ENCODE results near the gene FKBP1A.
"Not testable (repeated sequence)": the region's sequence is repeated elsewhere in the genome, so short reads cannot be mapped to it uniquely, and the experiment has no call there.

FKBP1A gene

DNA sequence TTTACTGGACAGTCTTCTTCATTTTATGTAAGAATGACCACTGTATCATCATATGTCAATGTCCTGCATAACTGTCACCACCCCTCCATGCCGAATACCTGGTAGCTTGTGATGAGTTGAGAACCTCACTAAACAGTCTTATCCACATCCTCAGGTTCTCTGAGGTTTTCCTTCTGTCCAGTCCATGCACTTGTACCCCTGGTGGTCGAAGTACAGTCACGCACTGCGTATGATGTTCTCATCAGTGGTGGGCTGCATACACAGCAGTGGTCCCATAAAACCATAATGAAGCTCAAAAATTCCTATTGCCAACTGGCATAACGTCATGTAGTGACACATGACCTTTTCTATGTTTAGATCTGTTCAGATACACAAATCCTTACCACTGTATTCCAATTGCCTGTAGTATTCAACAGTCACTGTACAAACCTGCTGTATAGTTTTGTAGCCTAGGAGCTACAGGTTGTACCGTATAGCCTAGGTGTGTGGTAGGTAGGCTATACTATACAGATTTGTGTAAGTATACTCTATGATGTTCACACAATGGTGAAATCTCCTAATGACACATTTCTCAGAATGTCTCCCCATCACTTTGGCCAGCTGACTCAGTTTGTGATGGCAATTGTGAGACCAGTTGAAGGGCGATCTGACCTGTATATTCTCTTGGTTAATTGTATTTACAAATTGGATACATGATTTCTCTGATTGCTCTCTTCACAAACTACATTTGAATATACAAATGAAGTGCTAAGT is 32.6 kb downstream of the FKBP1A start:
- DNase-seq = no peak

DNA sequence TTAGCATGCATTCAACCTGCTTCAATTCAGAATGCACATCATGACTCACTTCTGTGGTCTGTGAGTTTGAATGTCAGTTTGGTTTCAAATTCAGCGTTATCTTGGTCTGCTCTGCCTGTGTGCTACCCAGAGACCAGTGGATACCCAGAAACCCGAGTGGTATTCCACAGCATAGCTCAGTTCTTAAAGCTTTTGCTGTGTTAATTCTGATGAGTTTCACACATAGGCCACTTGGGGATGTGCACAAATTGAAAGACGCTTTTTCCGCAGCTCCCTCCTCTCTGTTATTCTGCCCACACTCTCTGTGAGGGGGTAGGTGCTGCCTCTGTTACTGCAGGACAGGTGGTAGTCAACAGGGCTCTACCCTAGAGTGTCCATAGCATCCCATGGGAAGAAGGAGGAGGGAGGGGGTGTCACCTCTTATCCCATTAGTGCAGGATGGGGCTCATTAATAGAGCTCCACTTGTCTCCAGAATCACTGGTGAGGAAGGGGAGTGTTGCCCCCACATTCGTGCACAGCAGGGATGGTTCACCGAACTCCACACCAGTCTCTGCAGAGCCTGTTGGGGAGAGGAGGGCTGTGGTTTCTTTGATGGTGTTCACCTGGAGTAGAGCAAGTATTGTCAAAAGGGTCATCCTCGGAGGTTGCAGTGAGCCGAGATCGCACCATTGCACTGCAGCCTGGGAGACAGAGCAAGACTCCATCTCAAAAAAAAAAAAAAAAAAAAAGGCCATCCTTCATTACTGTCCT is 34.8 kb downstream of the FKBP1A start:
- no peak for DNase-seq

DNA sequence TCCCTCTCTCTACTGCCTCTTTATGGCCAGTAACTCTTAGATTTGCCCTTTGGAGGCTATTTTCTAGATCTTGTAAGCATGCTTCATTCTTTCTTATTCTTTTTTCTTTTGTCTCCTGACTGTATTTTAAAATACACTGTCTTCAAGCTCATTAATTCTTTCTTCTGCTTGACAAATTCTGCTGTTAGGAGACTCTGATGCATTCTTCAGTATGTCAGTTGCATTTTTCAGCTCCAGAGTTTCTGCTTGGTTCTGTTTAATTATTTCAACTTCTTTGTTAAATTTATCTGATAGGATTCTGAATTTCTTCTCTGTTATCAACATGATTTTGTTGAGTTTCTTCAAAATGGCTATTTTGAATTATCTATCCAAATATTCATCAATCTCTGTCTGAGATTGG is 38.9 kb downstream of the FKBP1A start:
- DNase-seq = no peak

DNA sequence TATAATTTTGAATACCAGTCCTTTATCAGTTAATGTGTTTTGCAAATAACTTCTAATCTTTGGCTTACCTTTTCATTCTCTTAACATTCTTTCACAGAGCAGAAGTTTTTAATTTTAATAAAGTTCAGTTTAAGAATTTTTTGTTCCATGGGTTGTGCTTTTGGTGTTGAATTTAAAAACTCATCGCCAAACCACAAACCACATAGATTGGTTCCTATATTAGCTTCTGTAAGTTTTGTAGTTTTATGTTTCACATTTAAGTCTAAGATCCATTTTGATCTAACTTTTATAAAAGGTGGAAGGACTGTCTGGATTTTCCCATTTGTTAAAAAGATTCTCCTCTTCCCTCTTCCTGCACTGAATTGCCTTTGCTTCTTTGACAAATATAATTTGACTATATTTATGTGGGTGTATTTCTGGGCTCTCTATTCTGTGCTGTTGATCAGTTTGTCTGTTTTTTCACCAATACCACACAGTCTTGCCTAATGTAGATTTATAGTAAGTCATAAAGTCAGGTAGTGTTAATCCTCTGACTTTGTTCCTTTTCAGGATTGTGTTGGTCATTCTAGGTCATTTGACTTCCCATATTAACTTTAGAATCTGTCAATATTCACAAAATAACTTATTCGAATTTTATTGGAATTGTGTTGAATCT is 46.4 kb downstream of the FKBP1A start:
- DNase-seq = no peak

DNA sequence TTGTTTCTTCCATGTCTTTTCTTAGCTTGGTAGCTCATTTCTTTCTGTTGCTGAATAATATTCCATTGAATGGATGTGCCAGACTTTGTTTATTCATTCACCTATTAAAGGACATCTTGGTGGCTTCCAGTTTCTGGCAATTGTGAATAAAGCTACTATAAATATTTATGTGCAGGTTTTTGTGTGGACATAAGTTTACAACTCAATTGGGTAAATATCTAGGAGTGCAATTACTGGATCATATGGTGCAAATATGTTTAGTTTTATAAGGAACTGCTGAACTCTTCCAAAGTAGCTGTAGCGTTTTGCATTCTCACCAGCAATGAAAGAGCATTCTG is 47.1 kb downstream of the FKBP1A start:
- DNase-seq = no peak

DNA sequence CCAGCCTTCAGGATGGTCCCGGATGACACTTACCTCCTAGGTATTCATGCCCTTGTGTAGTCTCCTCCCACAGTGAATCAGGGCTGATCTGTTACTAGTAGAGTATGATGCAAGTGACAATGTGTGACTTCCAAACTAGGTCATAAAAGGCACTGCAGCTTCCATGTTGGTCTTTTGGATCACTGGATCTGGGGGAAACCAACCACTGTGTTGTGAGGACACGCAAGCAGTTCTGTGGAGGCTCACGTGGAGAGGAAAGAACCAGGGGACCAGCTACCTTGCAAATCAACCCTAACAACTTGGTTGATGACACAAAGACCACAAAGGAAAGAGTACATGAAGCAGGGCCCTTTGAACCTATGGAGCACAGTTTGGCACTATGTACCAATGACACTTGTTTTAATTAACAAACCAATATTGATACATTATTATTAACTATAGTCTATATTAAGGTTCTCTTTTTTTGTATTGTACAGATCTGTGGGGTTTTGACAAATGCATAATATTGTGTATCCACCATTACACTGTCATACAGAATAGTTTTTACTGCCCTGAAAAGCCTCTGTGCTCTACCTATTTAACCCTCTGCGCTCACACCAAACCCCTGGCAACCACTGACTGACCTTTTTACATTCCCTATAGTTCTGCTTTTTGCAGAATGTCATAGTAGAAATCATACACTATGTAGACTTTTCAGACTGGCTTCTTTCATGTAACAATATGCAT is 47.7 kb downstream of the FKBP1A start:
- no peak for DNase-seq

DNA sequence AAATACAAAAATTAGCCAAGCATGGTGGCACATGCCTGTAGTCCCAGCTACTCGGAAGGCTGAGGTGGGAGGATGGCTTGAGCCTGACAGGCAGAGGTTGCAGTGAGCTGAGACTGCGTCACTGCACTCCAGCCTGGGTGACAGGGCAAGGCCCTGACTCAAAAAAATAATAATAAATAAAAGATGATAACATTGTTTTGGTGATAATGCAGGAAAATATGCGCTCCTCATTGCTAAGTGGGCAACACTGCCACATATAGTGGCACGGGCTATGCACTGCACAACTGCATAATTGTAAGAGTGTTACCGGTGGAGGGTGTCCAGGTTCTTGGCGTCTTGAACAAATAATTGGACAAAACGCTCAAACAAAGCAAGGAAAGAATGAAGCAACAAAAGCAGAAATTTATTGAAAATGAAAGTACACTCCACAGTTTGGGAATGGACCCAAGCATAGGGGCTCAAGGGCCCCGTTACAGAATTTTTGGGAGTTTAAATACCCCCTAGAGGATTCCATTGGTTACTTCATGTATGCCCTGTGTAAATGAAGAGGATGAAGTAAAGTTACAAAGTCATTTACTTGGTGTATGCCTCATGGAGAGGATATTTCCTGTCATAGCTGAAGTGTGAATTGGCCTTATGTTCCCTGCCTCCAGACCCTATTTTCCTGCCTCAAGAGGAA is 49.3 kb downstream of the FKBP1A start:
- not testable (repeated sequence) for DNase-seq

DNA sequence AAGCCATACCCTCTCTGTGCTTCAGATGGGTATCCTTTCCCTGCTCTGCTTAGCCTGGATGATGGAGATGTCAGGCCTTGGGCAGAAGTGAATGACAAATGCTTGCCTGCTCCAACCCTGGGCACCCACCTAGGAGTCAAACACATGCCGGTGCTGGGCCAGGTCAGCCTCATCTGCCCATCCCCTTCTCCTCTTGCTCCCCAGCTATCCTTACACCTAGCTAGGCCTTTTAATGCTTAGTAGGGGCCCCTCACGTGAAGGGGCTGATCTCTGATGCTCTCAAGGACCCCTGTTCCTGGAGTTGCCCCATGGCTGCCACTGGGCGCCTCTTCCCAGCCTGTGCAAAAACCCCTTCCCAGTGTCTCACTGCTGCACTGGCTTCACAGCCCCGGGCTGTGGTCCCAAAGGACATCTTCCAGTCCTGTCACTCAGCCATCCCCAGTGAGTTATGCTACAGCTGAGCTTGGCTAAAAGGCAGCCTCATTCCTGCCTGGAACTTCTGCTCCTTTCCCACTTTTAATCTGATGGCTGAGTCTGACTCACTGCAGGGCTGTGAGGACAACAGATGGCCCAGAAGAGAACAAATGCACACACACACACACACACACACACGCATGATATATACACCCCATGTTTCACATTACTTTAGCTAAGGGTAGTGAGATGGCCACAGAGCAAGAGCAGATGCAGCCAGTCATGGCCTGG is 51.1 kb downstream of the FKBP1A start:
- DNase-seq = no peak

DNA sequence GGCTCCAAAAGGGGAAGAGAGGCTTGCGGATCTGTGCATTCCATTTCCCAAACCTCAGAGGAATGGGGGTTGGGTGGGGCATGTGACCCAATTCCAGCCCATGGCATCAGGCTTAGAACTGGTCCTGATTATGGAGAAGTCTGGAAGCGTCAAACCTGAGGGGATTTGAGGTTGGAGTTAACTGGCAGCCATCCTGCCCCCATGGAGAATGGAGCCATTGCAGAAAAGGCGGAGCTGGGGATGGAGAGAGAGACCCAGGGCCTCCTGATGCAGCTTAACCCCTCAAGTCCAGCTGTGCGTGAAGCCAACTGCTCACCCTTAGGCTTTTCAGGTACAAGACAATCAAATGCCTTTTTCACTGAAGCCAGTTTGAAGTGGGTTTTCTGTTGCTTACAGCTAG is 54.1 kb downstream of the FKBP1A start:
- DNase-seq = no peak

DNA sequence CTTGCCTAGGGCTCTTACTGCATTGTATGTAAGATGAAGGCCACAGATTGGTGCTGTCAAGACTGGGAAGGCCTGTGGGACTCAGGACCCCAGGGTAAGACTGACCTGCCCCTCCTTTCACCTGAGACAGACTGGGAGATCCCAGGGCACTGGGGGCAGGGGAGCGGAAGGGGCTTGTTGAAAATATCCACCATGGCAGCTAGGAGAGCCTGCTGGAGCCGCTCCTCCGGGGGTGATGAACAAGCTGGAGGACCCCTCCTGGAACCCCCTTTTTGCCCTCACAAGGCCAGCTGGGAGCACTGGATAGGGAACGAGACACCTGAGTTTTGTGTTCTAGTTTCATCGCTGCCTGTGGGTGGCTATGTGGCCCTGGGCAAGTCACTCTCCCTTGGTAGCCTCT is 54.8 kb downstream of the FKBP1A start:
- DNase-seq = no peak

DNA sequence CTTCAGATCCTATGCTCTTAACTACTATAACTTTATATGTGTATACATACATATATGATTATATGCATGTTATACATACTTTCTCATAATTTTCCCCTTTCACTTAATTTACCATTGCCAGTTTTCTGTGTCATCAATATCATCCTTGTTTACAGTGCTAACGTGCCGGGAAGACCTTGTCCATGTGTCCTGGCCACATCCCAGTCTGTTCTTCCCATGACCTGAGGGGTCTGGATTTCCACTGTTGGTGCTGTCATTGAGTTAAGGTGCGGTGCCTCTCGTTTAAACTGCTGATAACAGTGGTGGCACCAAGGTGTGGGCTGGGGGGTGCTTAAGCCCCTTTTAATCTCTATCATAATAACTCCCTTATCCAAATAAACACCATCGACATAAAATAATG is 55.4 kb downstream of the FKBP1A start:
- no peak for DNase-seq

DNA sequence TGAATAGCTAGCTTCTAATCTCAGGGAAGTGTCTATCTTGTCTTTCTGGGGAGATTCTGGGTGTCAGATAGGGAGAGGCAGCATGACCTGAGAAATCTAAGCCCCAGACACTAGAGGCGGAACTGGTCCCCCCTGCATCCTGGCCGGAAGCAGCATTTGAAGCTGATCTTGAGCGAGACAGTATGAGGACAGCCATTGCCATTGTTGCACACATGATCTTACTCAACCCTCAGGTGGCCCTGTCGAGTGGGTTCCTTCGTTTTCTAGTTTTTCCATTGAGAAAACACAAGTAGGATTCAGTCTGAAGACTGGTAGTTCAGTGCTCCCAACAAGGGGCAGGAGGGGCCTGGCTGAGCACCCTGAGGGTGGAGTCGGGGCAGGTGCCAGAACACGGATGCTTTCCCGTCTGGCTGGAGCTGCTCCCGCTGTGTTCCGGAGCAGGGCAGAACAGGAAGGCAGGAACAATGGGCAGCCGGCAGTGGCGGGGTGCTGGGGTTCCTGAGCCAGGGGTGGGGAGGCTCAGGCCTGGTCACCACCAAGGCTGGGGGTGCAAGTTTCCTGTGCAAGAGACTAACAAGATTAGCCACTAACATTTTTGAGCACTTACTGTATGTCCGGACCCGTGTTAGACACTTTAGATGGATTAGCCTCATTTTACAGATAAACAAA is 56.0 kb downstream of the FKBP1A start:
- no peak for DNase-seq

DNA sequence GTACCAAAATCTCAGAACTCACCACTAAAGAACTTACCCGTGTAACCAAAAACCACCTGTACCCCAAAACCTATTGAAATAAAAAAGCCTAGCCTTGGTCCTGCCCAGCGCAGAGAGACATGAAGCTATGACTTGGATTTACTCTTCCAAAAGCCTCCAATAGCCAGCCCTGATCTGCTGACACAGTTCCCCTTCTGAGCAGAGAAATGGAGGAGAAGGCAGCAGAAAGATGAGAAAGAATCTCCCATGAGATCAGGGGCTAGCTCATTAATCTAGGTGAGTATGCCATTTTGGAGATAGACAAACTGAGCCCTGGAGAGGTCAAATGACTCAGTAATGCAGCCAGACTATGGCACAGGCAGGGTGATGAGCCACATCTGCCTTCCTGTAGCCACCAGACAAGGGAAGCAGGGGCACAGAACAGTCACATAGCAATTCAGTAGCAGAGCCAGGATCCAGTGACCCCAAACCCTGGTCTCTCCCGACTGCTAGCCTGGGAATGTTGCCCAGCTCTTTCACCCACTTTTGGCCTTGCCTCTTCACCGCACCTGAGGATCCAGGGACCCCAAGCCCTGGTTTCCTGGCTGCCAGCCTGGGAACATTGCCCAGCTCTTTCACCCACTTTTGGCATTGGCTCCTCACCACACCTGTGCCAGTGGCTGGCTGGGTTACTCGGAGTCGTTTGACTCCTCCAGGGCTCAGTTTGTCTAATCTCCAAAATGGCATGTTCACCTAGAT is 56.7 kb downstream of the FKBP1A start:
- DNase-seq = no peak

DNA sequence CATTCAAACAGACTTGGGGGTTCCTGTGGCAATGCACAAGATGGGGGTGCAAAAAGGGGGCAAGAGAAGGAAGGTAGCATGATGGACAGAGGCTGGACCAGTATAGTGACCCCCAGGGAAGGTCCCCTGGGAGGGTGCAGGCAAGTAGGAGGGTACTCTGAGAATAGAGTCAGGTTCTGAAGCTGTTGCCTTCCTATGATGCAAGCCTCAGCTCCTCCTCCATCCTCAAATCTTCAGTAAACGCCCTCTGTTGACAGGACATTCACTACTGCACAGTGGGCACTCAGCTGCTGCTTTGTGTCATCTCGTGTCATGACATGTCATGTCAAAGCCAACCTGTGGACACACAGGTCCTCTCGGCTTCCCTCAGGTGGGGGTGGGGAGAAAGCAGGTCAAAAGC is 58.1 kb downstream of the FKBP1A start:
- peak; percentile 44 for DNase-seq

DNA sequence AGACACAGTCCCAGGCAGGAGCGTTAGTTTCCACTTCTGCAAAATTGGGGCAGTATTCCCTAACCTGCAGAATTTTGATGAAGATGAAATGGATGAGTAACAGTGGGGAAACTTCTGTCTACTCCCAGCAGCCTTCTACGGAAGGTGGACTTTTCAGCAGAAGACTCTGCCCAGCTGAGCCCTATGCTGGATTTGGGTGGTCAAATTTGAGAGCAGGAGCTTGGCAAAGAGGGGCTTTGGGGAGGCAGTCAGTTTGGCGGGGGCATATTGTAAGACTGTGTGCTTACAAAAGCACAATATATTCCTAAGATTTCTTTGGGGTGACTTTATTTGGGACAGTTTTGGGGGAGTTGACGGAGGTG is 58.5 kb downstream of the FKBP1A start:
- no peak for DNase-seq

DNA sequence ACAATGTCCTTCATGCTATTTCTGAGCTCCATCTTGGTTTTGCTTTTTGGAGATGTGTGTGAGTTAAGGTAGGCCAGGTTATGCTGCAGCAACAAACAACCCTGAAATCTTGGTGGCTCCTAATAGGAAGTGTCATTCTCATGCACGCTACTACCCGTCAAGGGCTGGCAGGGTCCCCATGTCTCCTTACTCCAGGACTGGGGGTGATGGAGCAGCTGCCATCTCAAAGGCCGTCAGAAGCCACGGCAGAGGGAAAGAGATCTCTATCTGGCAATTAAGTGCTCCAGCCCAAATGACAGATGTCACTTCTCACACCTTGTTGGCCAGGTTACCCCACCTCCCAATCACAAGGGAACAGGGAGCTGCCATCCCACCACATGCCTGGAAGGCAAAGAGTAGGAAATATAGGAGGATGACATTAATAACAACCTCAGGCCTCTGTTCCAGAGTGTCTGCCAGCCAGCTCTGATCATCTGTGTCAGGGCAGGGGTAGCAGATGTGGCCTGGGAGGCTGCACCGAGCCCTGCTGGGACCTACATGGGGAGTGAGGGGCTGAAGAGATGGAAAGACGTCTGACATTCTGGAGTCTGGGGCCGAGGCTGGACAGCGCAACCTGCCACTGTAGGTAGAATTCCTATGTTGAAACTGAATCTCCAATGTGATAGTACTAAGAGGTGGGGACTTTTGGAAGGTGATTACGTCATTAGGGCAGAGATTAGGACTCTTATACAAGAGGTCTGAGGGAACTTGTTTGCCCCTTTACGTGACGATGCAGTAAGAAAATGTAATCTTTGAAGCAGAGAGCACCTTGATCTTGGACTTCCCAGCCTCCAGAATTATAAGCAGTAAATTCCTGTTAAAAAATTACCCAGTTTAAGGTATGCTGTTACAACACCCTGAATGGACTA is 59.1 kb downstream of the FKBP1A start:
- no peak for DNase-seq

DNA sequence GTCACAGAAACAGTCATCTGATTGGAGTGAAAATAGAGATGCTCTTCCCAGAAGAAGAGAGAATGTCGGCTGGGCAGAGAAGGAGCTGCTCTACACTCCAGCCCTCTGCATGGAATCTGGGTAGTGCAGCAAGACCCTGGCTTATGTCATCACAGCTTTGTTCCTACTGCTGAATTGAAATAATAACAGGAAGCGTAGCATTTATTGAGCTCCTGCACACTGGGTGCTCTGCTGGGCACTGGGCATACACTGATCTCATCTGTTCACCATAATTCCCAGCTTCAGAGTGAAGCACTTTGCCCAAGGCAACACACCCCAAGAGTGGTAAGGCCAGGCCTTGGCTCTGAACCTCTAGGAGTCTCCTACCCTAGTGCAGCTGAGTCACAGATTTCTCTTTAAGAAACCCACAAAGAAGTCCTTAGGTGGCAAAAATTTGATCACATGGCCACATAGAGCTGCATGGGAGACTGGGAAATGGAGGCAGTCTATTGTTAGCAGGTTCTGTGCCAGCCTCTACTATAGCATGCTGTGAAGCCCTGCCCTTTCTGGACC is 60.0 kb downstream of the FKBP1A start:
- DNase-seq = no peak

DNA sequence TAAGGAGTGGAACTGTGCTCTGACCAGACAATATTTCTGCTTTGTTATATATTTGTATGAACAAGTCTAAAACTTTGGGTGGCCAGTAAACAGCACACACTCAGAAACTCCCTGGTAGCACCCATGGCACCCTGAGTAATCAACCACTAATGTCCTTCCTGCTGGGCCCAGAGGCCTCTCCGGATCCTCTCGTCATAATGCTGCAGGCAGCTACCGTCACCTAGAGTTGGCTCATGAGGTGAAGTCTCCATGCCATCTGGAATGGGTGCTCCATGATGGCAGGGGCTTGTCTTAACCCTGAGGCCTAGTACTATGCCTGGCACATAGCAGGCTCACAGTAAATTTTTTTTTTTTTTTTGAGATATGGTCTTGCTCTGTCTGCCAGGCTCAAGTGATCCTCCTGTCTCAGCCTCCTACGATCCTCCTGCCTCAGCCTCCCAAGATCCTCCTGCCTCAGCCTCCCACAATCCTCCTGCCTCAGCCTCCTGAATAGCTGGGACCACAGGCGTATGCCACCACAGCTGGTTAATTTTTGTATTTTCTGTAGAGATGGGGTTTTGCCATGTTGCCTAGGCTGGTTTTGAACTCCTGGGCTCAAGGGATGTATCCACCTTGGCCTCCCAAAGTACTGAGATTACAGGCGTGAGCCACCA is 60.9 kb downstream of the FKBP1A start:
- no peak for DNase-seq

DNA sequence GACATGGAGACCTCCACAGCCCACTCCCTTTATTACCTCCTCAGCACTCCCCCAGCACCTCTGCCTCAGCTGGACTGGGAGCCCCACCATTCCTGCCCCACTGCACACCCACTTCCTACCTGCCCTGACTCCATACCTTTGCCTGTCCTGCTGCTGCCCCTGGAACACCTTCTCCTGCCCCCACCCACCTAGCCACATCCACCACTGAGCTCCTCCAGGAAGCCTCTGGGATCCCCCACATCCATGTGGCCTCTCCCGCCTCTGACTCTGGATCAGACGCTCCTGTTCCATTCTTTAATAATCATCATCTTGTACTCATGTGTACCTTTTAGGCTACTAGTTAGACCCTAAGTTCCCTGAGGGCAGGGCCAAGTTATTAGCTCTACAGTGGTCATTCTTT is 61.8 kb downstream of the FKBP1A start:
- no peak for DNase-seq
